GM18520 (cell line): ENCODE results near the gene CPN2.

Source experiments
- ATAC-seq: cut with Tn5 transposase; IDR thresholded peaks from one replicate; pipeline ENCODE4 v1.9.1; 2021; ENCODE audit not compliant: unreplicated experiment

Gene CPN2

DNA sequence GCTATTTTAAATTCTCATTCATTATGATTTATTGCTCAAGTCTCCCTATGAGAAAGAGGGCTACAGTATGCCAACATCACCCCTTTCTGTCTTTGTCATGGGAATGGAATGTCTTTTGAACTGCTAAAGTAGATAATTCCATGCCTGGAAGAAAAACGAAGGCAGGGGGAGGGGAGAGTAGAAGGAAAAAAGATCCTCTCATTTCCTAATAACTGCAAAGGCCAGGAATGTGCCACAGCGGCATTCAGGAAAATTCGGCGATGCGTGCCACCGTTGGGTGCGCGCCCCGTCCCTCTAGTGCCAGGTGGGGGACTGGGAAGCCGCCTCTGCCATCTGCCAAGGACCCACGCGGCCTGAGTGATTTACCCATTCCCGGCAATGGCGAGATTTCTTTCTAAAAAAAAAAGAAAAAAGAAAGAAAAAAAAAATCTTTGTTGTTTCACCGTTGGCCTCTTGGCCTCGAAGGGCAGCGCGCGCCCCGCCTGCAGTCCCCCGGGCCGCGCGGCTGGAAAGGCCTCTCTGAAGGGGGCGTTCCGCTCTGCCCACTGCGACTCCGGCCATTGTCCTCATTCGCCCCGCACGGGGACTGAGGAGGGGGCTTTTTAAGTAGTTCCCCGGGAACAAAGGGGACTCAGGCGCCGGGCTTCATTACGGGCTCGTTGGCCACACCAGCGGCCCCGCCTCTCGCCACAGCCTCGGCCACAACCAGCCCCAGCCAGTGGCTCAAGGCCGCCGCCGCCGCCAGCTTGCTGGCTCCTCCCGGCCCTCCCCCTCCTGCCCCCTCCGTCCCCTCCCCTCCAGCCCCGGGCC is 54.5 kb downstream of the CPN2 start:
- no peak for ATAC-seq

DNA sequence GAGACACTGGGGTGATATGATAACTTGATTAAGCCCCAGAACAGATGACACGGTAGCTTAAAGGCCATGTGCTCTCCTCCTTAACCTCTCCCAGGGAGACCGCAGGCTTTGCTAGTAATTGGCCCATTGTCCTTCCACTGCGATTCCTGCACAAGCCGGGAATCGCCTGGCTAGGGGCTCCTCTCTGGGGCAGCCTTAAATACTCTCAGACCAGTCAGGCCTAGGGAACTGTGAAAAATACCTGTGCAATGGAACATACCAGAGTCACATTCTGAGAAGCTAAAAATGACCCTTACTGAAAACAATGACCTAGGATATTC is 56.3 kb downstream of the CPN2 start:
- no peak for ATAC-seq

DNA sequence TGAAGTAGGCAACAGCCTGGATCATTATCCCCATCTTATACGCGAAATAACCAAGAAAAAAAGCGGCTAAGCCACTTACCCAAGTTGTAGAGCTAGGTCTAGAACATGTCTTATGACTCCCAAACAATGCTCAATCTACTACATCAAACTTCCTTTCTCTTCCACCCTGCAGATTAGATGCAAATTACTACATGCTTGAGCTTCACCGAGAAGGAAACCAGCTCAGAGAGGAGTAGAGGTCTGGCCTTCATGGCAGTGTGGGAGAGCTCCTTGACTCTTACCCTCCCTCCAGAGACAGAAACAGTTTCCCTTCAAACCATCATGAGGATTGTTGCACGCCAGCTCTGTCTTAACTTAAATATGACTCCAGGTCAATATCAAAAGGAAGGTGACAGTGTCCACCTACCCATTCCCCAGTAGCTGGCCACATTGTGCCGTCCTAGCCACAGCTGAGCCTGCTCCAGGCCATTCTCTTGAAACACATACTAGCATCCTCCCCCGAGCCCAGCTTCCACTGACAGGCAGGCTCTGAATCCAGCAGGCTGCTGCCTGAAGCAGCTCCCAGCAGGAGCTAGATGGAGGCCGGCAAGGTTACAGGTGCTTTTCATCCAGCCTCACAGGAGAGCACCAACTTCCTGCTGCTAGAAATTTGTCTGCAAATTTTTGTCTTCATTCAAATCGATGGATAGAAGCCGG is 56.8 kb downstream of the CPN2 start:
- no peak for ATAC-seq

DNA sequence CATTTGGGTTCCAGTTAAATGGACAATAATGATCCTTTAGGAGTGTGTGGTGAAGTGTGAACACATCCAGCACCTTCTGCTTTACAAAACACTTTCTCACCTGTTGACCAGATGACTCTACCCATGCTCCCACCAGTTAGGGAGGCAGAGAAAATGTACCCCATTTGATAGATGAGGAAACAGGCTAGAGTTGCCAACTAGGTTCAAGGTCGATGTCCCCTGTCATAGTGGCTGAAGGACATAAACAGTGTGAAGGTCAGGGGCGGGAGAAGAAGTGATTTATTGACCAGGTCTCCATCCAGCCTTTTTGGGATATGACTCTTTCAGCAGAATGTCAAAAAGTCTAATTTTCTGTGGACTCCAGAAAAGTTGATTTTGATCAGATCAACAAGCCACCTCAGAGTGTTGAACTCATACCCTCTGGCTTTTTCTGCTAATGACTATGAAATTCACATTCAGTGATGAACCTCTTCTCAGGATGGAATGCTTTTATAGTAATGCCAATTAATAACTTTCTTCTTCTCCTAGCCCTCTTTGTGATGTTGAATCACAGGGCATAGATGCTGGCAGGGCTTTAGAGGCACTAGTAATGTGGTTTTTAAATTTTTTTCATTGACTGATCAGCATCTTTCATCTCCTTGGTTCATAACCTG is 57.5 kb downstream of the CPN2 start:
- ATAC-seq: no peak

DNA sequence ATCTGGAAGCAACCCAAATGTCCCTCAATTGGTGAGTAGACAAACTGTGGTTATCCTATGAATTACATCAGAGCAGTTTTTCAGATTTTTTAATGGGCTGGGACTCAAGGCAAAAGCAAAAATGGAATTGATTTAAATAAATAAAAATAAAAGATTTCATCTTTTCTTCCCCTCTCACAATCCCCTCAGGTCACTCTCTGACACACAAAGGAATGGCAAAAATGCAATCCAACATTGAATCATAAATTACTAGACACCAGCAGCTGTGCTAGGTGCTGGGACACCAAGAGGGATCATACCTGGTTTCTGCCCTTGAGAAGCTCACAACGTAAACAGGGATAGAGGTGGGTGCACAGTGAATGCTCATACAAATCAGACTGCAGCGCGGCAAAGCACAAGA is 58.8 kb downstream of the CPN2 start:
- no peak for ATAC-seq
